C4-2B (cell line): ENCODE measurements around the gene TAPBPL.

ENCODE experiments used
- ZFX ChIP-seq: fragments of 450-650 bp; IDR thresholded peaks from 2 replicates; pipeline ENCODE4 v1.6.1; 2017
- TF ChIP-seq, protein P1 (sequence below): fragments of 450-650 bp; conservative IDR thresholded peaks from 2 replicates; pipeline ENCODE4 v1.5.1; 2017; ENCODE audit warnings: mild to moderate bottlenecking

DNA sequence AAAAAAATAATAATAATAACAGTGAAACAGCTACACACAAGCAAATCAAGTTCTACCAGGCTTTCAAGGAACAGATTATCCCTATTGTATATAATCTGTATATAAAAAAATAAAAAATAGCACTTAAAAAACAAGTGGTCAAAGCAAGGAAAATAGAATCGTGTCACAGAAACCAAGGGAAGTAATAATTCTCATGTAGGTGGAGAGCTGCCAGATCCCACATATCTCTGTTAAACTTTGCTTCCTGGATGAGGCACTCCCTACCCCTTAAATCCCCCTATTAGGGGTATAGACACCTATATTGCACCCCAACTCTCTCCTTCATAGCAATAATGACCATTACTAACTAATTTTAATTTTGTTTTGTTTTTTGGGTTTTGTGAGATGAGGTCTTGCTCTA, 11.5 kb upstream of the TAPBPL start:
- TF ChIP-seq, protein P1, sequence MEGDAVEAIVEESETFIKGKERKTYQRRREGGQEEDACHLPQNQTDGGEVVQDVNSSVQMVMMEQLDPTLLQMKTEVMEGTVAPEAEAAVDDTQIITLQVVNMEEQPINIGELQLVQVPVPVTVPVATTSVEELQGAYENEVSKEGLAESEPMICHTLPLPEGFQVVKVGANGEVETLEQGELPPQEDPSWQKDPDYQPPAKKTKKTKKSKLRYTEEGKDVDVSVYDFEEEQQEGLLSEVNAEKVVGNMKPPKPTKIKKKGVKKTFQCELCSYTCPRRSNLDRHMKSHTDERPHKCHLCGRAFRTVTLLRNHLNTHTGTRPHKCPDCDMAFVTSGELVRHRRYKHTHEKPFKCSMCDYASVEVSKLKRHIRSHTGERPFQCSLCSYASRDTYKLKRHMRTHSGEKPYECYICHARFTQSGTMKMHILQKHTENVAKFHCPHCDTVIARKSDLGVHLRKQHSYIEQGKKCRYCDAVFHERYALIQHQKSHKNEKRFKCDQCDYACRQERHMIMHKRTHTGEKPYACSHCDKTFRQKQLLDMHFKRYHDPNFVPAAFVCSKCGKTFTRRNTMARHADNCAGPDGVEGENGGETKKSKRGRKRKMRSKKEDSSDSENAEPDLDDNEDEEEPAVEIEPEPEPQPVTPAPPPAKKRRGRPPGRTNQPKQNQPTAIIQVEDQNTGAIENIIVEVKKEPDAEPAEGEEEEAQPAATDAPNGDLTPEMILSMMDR, result no peak
- TF ChIP-seq ZFX, result no peak
